A549 (cell line): ENCODE results near the gene FAR1.

ENCODE experiments used
- CHD2 ChIP-seq: fragments of 150-350 bp; IDR thresholded peaks from 2 replicates; pipeline ENCODE4 v1.6.1; 2014; ENCODE audit warnings: low read length; ENCODE audit not compliant: partially characterized antibody
- CTCF ChIP-seq: fragments of >200 bp; sonication (Bioruptor Twin); formaldehyde crosslinking; IDR thresholded peaks from 3 replicates; pipeline ENCODE4 v1.5.1; 2016
- EP300 ChIP-seq, 2 experiments: fragments of >200 bp; sonication (Bioruptor Twin); formaldehyde crosslinking; IDR thresholded peaks; 2 replicates in 1 of 2; 3 replicates in 1 of 2; pipeline ENCODE4 v1.6.1; 2016 to 2017
- HOXA7 ChIP-seq: fragments of 250-450 bp; sonication (Bioruptor Pico); IDR thresholded peaks from 2 replicates; pipeline ENCODE4 v1.5.0; 2020; ENCODE audit warnings: mild to moderate bottlenecking, moderate library complexity
- MYC ChIP-seq: IDR thresholded peaks from 2 replicates; pipeline ENCODE4 v1.6.1; 2012; ENCODE audit warnings: mild to moderate bottlenecking, inconsistent platforms, low read length, improper control_type of control experiment, borderline replicate concordance
- RFX5 ChIP-seq: fragments of 450-650 bp; IDR thresholded peaks from 2 replicates; pipeline ENCODE4 v1.7.1; 2014; ENCODE audit warnings: antibody characterized with exemption, mild to moderate bottlenecking, moderate library complexity

GRCh38 chr11:13692172-13692571 lies 23.7 kb downstream of the FAR1 start:
- no peak for TF ChIP-seq CTCF
- no peak for TF ChIP-seq HOXA7
- TF ChIP-seq CHD2 = no peak
- TF ChIP-seq MYC = no peak
- no peak for TF ChIP-seq RFX5
- no peak for TF ChIP-seq EP300 (IDR thresholded peaks at IDR 0.05)
